ENCODE results near the gene RNF31. TPM values are rescaled to one million over a fixed set of nuclear protein-coding genes. Genes with fewer than 3 reads are reported as not detected.

The RNF31 gene
- total RNA-seq, 2 experiments from 2014 or later: 73.7 to 98.4 TPM

DNA sequence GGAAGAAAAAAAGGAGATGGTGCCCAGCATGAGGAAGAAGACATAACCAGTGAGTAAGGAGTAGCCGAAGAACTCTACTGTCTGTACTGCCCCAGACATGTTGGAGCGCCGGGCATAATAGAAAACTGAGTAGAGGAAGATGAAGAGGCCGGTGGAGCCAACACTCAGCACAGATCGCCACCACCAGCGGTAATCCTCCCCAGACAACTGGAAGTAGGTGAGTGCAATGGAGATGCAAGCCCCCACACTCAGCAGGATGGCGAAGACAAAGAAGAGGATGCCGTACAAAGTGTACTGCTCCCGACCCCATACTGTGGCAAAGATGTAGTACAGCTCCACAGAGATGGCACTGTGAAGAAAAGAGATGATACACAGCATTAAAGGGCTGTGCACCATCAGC lies 42.2 kb downstream of the RNF31 start:
- H3K36me3 Mint-ChIP-seq (ENCODE audit: low read depth): peaks cover 45% of the 10 kb centered on the region
- intact Hi-C loops (cut with DNase I, micrococcal nuclease): loop anchor here in 1 of 2 experiments (1.0 to 2.0 kb wide), 3 partner anchors 17 to 75 kb away; partner anchors contain the start of genes DCAF11, NRL, REC8 and TINF2
- no peak for DNase-seq

DNA sequence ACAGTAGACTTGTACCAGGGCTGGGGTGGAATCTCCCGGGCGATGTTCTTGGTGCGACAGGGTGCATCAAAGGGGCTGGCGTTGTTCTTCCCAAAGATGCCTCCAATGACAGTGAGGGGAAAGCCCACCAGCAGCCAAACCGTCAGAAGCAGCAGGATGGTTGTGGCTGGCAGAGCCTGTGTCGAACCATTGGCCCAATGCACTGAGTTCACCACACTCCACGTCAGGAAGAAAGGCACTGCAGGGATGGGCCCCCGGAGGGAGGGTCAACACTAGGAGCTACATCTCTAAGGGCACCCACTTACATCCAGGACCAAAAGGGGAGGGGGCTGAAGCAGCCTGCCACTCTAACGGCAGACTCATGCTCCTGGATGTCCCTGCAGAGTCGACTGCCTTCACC lies 43.1 kb downstream of the RNF31 start:
- ATAC-seq (no peak), DNase-seq (no peak)
- Mint-ChIP-seq H3K27me3 (no peaks in the 10 kb centered on the region), H3K36me3 (ENCODE audit: low read depth) (peaks cover 42% of the 10 kb centered on the region), H3K27ac (no peak overlapping the region), H3K9me3 (ENCODE audit: low read depth) (no peaks in the 10 kb centered on the region), H3K4me3 (no peak overlapping the region), H3K4me1 (peaks cover 53% of the 10 kb centered on the region)
- intact Hi-C loops (cut with DNase I, micrococcal nuclease): no loop called here
- CTCF ChIA-PET: interaction anchor here (0.7 to 2.7 kb wide), 3 partner anchors 22 to 83 kb away, joined by 4 to 13 read pairs (median 5); partner anchors contain the start of genes CHMP4A and TINF2
- POLR2A ChIA-PET: no interaction called here

More for the DNA sequence above, 42.2 kb downstream of the RNF31 start:
- Mint-ChIP-seq H3K4me3 (no peak overlapping the region), H3K27me3 (no peaks in the 10 kb centered on the region), H3K4me1 (peaks cover 46% of the 10 kb centered on the region), H3K9me3 (ENCODE audit: low read depth) (no peaks in the 10 kb centered on the region), H3K27ac (peak overlapping the region; percentile 51)
- no peak for ATAC-seq
- ChIA-PET CTCF (interaction anchor here (0.5 to 2.7 kb wide), 9 partner anchors 14 to 143 kb away, joined by 3 to 14 read pairs (median 7); partner anchors contain the start of genes CHMP4A, IRF9, TINF2 and TSSK4), POLR2A (interaction anchor here (0.6 to 1.3 kb wide), 4 partner anchors 21 to 54 kb away, joined by 3 to 10 read pairs (median 3); partner anchors contain the start of genes IRF9, PSME1 and TINF2)

DNA sequence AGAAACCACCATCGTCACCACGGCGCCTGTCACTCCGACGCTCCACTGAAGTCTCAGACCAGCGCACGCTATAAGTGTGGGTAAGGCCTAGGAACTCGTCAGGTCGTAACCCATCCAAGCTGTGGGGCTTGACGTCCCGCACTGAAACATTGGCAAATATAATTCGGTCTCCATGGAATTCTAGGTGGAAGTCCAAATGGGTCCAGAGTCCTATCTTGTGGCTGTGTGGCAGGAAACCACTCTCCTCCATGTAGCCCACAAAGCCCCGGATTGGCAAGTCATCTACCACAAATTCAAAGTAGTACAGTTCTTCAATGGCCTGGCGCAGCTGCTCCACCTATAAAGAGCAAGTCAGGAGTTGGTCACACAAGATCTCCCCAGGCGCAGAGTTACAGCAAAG lies 45.6 kb downstream of the RNF31 start:
- Mint-ChIP-seq H3K36me3 (ENCODE audit: low read depth) (peaks cover 37% of the 10 kb centered on the region), H3K4me3 (no peak overlapping the region), H3K9me3 (ENCODE audit: low read depth) (no peaks in the 10 kb centered on the region), H3K27me3 (no peaks in the 10 kb centered on the region), H3K27ac (peak overlapping the region; percentile 10), H3K4me1 (peaks cover 56% of the 10 kb centered on the region)
- no peak for DNase-seq
- POLR2A ChIA-PET: interaction anchor here (0.6 kb wide), 1 partner anchor 87 kb away, joined by 5 read pairs; no protein-coding TSS in a partner anchor
- CTCF ChIA-PET: no interaction called here
- no peak for ATAC-seq
- intact Hi-C loops (cut with DNase I, micrococcal nuclease): no loop called here

DNA sequence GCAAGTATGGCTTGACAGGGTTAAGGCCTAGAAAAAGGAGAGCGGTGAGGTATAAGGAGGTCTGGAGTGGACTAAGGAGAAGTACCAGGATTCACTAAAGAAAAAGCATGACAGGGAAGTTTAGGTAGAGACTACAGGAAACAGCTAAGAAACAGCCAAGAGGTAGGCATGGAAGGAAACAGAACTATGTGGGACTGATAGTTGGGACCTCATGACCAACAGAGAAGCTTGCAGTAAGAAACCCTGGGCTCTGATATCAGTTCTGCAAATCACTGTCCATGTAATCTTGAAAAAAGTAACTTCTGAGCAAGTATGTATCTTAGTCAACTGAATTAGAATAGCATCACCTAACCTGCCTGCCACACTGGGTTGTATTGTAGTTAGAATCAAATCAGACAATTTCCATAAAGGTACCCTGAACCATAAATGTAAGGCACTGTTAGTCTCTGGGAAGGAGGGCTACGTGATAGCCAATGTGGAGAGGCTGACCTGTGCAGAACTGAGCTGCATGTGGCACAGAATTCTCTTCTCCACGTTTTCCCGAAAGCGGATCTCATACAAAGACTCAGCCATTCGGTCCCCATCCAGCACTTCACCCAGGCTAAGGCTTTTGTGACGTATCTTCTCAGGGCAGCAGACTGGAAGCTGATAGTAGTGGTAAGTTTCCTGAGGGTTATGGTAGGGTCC lies 47.0 kb downstream of the RNF31 start:
- peaks cover 2% of the 10 kb centered on the region for H3K9me3 Mint-ChIP-seq (ENCODE audit: low read depth)
- ATAC-seq: no peak
- peaks cover 57% of the 10 kb centered on the region for H3K4me1 Mint-ChIP-seq
- peak overlapping the region; percentile 88 for H3K27ac Mint-ChIP-seq
- ChIA-PET CTCF (interaction anchor here (1.1 to 2.8 kb wide), 6 partner anchors 20 to 139 kb away, joined by 3 to 13 read pairs (median 4); partner anchors contain the start of genes CHMP4A, CIDEB, LTB4R2 and PSME2), POLR2A (interaction anchor here (1.9 to 2.5 kb wide), 2 partner anchors 33 to 47 kb away, joined by 5 to 11 read pairs; partner anchors contain the start of genes IRF9, PSME2 and RNF31)
- H3K4me3 Mint-ChIP-seq: peak overlapping the region; percentile 90
- no peak for DNase-seq
- intact Hi-C loops (cut with DNase I, micrococcal nuclease): no loop called here
- H3K36me3 Mint-ChIP-seq (ENCODE audit: low read depth): peaks cover 45% of the 10 kb centered on the region
- H3K27me3 Mint-ChIP-seq: no peaks in the 10 kb centered on the region

DNA sequence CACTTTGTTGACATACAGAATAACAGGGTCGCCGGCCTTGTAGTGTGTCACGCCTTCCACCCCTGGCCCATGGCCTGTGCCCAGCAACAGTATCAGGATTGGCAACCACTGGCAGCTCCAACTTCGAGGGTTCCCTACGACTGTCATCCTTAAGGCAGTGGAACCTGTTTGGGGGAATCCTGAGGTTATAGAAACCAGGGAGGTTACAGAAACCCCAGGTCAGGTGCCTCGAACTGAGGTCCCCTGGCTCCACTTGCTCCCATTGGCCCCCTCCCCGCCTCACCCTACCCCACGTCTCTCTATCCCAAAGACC lies 47.5 kb downstream of the RNF31 start:
- intact Hi-C loops (cut with DNase I, micrococcal nuclease): loop anchor here (1.0 kb wide), 9 partner anchors 18 to 247 kb away; partner anchors contain the start of genes CHMP4A (in 2 of the 2), GMPR2 (in 2 of the 2), NEDD8 (in 2 of the 2) and DCAF11 (in 1 of the 2)
- no peak for ATAC-seq
- peak overlapping the region; percentile 88 for H3K27ac Mint-ChIP-seq
- peaks cover 47% of the 10 kb centered on the region for H3K36me3 Mint-ChIP-seq (ENCODE audit: low read depth)
- H3K4me3 Mint-ChIP-seq: peak overlapping the region; percentile 90
- DNase-seq: no peak
- CTCF ChIA-PET: interaction anchor here (0.8 to 2.8 kb wide), 9 partner anchors 14 to 139 kb away, joined by 3 to 13 read pairs (median 4); partner anchors contain the start of genes CHMP4A, CIDEB, IRF9 and LTB4R2
- no peaks in the 10 kb centered on the region for H3K27me3 Mint-ChIP-seq
- POLR2A ChIA-PET: interaction anchor here (1.5 to 2.5 kb wide), 5 partner anchors 18 to 80 kb away, joined by 5 to 13 read pairs (median 7); partner anchors contain the start of genes CHMP4A, DCAF11, EMC9 and IRF9
- H3K9me3 Mint-ChIP-seq (ENCODE audit: low read depth): peaks cover 2% of the 10 kb centered on the region
- peaks cover 54% of the 10 kb centered on the region for H3K4me1 Mint-ChIP-seq

DNA sequence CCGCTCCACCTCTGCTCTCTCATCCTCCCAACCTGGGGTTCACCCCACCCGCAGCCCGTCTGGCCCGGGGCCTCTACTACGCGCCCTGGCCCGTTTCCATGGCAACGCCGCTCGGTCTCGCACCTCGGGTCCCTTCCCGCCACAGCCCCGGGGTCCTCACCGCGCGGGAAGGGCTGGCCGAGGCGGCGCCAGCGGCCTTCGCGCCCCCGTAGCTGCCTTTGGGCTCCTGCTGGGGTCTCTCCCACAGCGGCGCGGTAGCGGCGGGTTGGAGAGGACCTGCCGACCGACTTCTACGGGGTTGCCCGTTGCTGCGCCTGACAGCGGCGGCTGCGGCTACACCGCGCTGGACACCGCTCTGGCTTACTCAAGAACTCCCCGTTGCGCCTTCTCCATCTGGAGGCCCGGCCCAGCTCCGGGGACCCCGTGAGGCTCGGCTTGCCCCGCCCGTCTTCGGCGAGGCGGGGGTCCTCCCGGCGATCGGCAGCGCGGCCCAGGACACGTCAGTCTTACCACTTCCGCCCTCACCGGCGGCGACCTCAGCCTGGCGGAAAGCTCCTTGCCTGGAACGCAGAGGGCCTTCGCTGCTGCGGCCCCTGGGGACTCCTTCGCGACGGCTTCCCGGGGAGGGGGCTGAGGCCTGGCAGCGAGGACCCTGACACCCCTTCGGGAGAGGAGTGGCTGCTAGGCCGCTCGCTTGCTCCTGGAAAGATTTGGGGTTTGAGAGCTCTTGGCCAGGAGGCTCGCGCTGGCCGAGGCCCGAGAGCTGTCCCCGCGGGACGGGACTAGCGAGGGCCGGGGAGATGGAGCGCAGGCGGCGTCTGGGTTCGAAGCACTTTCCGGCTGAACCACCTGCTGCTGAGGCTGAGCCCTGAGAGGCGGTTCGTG lies 48.1 kb downstream of the RNF31 start, which contains the start of gene TM9SF1:
Gene TM9SF1, minus strand, starts transcription at position 256 of the 885 bp plus-strand sequence. CDS start 422 bp downstream, outside the sequence.
- H3K27ac Mint-ChIP-seq: peak within 1 kb of the TSS; percentile 93
- peaks cover 48% of the 10 kb centered on the region for H3K36me3 Mint-ChIP-seq (ENCODE audit: low read depth)
- peak within 1 kb of the TSS; percentile 90 for H3K4me3 Mint-ChIP-seq
- CTCF ChIA-PET: interaction anchor here (0.8 to 2.8 kb wide), 14 partner anchors 14 to 242 kb away, joined by 3 to 13 read pairs (median 4); partner anchors contain the start of genes CHMP4A, CIDEB, IRF9 and MDP1
- DNase-seq (peak; percentile 93), ATAC-seq (peak; percentile 93)
- POLR2A ChIA-PET: interaction anchor here (1.0 to 2.5 kb wide), 7 partner anchors 17 to 81 kb away, joined by 4 to 13 read pairs (median 7); partner anchors contain the start of genes CHMP4A, DCAF11, EMC9 and IRF9
- peaks cover 2% of the 10 kb centered on the region for H3K9me3 Mint-ChIP-seq (ENCODE audit: low read depth)
- intact Hi-C loops (cut with DNase I, micrococcal nuclease): loop anchor here (1.0 kb wide), 9 partner anchors 18 to 247 kb away; partner anchors contain the start of genes CHMP4A (in 2 of the 2), GMPR2 (in 2 of the 2), NEDD8 (in 2 of the 2) and DCAF11 (in 1 of the 2)
- H3K27me3 Mint-ChIP-seq: no peaks in the 10 kb centered on the region
- peaks cover 50% of the 10 kb centered on the region for H3K4me1 Mint-ChIP-seq

DNA sequence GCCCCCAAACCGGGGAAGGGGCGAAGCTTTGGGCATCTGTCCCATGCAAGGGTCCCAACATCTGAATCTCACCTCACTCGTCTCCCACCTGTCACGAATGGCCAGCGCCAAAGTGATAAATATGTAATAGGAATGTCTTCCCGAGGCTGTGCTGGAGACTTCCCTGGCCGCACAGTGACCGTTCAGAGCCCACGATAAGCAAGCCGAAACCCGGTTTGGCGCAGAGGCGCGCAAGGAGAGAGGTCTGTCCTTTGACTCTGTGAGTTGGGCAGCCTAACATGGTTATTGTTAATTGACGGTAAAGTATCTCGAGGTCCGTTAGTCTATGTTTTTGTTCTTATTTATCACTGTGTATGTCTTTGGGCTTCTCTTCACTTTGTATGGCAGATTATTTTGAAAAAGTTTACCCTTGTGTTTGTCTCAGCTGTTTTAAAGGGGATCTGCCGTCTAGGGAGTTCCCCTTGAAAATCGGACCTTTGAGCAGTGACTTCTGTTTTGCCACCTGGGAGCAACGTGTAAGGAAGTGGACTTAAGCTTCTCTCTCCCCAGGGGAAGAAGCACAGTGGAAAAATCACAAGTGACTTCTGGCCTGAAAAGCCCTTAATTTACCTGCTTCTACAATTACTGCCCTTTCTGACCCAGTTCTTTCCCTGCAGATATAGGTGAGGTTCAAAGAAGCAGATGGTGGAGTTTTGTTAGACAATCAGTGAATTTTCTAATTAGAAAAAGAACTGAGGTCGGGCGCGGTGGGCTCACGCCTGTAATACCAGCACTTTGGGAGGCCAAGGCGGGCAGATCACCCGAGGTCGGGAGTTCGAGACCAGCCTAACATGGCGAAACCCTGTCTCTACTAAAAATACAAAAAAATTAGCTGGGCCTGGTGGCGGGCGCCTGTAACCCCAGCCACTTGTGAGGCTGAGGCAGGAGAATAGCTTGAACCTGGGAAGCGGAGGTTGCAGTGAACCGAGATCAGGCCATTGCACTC lies 49.1 kb downstream of the RNF31 start:
- H3K4me3 Mint-ChIP-seq: peak overlapping the region; percentile 90

DNA sequence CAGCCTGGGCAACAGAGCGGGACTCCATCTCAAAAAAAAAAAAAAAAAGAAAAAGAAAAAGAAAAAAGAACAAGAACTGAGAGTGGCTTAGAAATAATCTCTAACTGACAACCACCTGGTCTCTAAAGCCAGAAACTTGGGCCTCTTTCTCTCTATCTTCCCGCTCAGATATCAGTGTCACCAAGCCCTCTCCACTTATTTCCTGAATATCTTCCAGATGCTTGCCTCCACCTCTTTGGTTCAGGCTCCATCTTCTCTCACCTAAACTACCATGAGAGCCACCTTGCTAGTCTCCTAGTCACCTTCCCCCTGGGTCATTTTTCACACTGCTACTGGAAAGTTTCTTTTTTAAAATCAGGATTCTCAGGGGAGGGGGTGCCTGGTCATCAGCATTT lies 49.8 kb downstream of the RNF31 start:
- peak overlapping the region; percentile 90 for H3K4me3 Mint-ChIP-seq
- peaks cover 7% of the 10 kb centered on the region for H3K9me3 Mint-ChIP-seq (ENCODE audit: low read depth)
- intact Hi-C loops (cut with DNase I, micrococcal nuclease): no loop called here
- peaks cover 50% of the 10 kb centered on the region for H3K4me1 Mint-ChIP-seq
- DNase-seq (no peak), ATAC-seq (no peak)
- peak overlapping the region; percentile 84 for H3K27ac Mint-ChIP-seq
- ChIA-PET CTCF (interaction anchor here (0.6 to 2.8 kb wide), 3 partner anchors 9 to 111 kb away, joined by 3 to 13 read pairs (median 3); partner anchors contain the start of gene CIDEB), POLR2A (interaction anchor here (0.7 kb wide), 2 partner anchors 8 to 45 kb away, joined by 3 to 5 read pairs; partner anchors contain the start of genes IPO4 and TINF2)
- peaks cover 54% of the 10 kb centered on the region for H3K36me3 Mint-ChIP-seq (ENCODE audit: low read depth)
- no peaks in the 10 kb centered on the region for H3K27me3 Mint-ChIP-seq

More for the DNA sequence above, 49.1 kb downstream of the RNF31 start:
- peak overlapping the region; percentile 93 for H3K27ac Mint-ChIP-seq
- no peaks in the 10 kb centered on the region for H3K27me3 Mint-ChIP-seq
- H3K36me3 Mint-ChIP-seq (ENCODE audit: low read depth): peaks cover 54% of the 10 kb centered on the region
- peaks cover 3% of the 10 kb centered on the region for H3K9me3 Mint-ChIP-seq (ENCODE audit: low read depth)
- ChIA-PET POLR2A (interaction anchor here (0.7 to 2.5 kb wide), 9 partner anchors 8 to 81 kb away, joined by 3 to 13 read pairs (median 6); partner anchors contain the start of genes CHMP4A, DCAF11, EMC9 and IPO4), CTCF (interaction anchor here (0.6 to 2.8 kb wide), 14 partner anchors 15 to 241 kb away, joined by 3 to 13 read pairs (median 4); partner anchors contain the start of genes CHMP4A, CIDEB, IRF9 and MDP1)
- peaks cover 52% of the 10 kb centered on the region for H3K4me1 Mint-ChIP-seq
- ATAC-seq (peak; percentile 3), DNase-seq (peak; percentile 26)
- intact Hi-C loops (cut with DNase I, micrococcal nuclease): no loop called here

DNA sequence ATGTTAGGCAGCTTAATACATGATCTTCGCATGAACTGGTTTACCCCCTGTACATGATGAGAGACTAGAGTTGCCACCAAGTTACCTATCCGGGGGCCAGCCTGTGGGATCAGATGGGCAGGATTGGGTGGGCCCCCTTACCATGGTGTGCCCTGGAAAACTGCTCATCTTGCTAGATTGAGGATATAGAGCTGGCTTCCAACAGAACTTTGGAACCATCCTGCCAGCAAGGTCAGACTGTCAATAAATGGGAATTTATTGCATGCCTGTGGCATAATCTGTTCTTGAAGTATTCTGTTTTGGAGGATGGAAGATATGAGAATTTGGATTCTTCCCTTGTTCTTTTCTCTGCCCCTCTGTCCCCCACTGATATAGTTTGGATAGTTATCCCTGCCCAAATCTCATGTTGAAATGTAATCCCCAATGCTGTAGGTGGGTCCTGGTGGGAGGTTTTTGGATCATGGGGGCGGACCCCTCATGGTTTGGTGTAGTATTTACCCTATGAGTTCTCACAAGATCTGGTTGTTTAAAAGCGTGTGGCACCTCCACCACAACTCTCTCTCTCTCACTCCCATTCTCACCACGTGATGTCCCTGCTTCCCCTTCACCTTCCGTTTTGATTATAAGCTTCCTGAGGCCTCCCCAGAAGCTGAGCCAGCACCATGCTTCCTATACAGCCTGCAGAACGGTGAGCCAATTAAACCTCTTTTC lies 51.7 kb downstream of the RNF31 start:
- Mint-ChIP-seq H3K36me3 (ENCODE audit: low read depth) (peaks cover 62% of the 10 kb centered on the region), H3K4me1 (peaks cover 40% of the 10 kb centered on the region), H3K27me3 (no peaks in the 10 kb centered on the region), H3K4me3 (no peak overlapping the region), H3K9me3 (ENCODE audit: low read depth) (peaks cover 15% of the 10 kb centered on the region), H3K27ac (peak overlapping the region; percentile 58)
- DNase-seq (no peak), ATAC-seq (no peak)
- ChIA-PET CTCF (no interaction called here), POLR2A (no interaction called here)
- intact Hi-C loops (cut with DNase I, micrococcal nuclease): no loop called here
